NCI-H2107 (cell line): ENCODE results near the gene XAGE5.
"Not testable (repeated sequence)": the region's sequence is repeated elsewhere in the genome, so short reads cannot be mapped to it uniquely, and the experiment has no call there.

Experiments used
- DNase-seq: peaks from one replicate; lab custom pipeline; 2025; lab: John Stamatoyannopoulos, UW

The XAGE5 gene

GRCh38 chrX:52811065-52811625, at the start of gene XAGE5:
XAGE5 (plus strand) TSS chrX:52811287; CDS start chrX:52812567, 1,280 bp downstream.
- DNase-seq, result no peak

- DNase-seq, result not testable (repeated sequence)
These were observed 45.1 kb upstream of the XAGE5 start for GRCh38 chrX:52765983-52766382.

GRCh38 chrX:52773504-52773903, 37.6 kb upstream of the XAGE5 start:
- not testable (repeated sequence) for DNase-seq

- not testable (repeated sequence) for DNase-seq
These were observed 13.8 kb upstream of the XAGE5 start, which contains the start of gene SPANXN5 for GRCh38 chrX:52797327-52797726. SPANXN5 (minus strand) TSS chrX:52797427; CDS start chrX:52797348, 79 bp downstream.

GRCh38 chrX:52804876-52805275, 6.2 kb upstream of the XAGE5 start:
- not testable (repeated sequence) for DNase-seq

GRCh38 chrX:52819788-52820187, 8.7 kb downstream of the XAGE5 start:
- no peak for DNase-seq

GRCh38 chrX:52821079-52821760, 10.1 kb downstream of the XAGE5 start:
- no peak for DNase-seq

- DNase-seq, result no peak
These were observed 13.5 kb downstream of the XAGE5 start for GRCh38 chrX:52824608-52825007.

GRCh38 chrX:52830551-52830950, 19.5 kb downstream of the XAGE5 start:
- DNase-seq, result no peak

GRCh38 chrX:52839137-52839536, 28.1 kb downstream of the XAGE5 start:
- no peak for DNase-seq

- DNase-seq, result not testable (repeated sequence)
These were observed 32.5 kb downstream of the XAGE5 start for GRCh38 chrX:52843619-52844018.

- no peak for DNase-seq
These were observed 41.2 kb downstream of the XAGE5 start for GRCh38 chrX:52852110-52852860.

- DNase-seq, result not testable (repeated sequence)
These were observed 46.0 kb downstream of the XAGE5 start for GRCh38 chrX:52856991-52857525.

- DNase-seq, result no peak
These were observed 54.4 kb downstream of the XAGE5 start for GRCh38 chrX:52865343-52865998.
